Heart left ventricle (tissue), 13 donors: ENCODE results near the gene SLC6A3.

Source experiments
- CTCF ChIP-seq, 12 donors: fragments of 200-600 bp; sonication (generic) in 4 of 12; IDR thresholded peaks; one replicate each; pipeline versions ENCODE4 v1.5.0 to v1.8.0; 2018 to 2022; ENCODE audit warnings: antibody characterized with exemption in 12 of 12, mild to moderate bottlenecking in 5 of 12
- POLR2A ChIP-seq, 2 donors: fragments of 450-650 bp; IDR thresholded peaks; one replicate each; pipeline ENCODE4 v1.6.1; 2017; ENCODE audit warnings: antibody characterized with exemption in 2 of 2, mild to moderate bottlenecking in 2 of 2, moderate library complexity in 2 of 2
- donor health status: ischemic (EF 13 %, LVEDD 7.1; RV severe dilation, severe dysfunction).
- donor health status: DM: no; HTN: yes; CAD: no.
- donor health status: DM: no; HTN: no; CAD: no.
- donor health status: ischemic (EF 25% LVEDD 6.9; RV normal size, moderate dysfunction).
- donor health status: ischemic (EF 25% LVEDD 5.7; RV mildly dilated, moderate dysfunction).
- donor health status: ischemic (EF 35%, LVEDD 5.7; RV mildly dilated, moderate dysfunction).
- donor health status: nonischemic (EF 11% LVEDD 7.7; RV severe dilation, severe dysfunction).
- donor health status: DM: yes; HTN: yes; CAD: no.
- donor health status: PGD.
- donor health status: ischemic (EF 29% LVEDD 5.4; RV normal size, mild dysfunction).
- donor health status: nonischemic (EF 23%, LVEDD 6.1; RV moderate dilation, normal function).

GRCh38 chr5:1467341-1468246, 22.4 kb upstream of the SLC6A3 start:
- no peak for TF ChIP-seq POLR2A (IDR thresholded peaks at IDR 0.05)
- TF ChIP-seq CTCF (IDR thresholded peaks at IDR 0.05) = no peak
